GM18519 (cell line): ENCODE results near the gene NUP98.
"Not testable (repeated sequence)": the region's sequence is repeated elsewhere in the genome, so short reads cannot be mapped to it uniquely, and the experiment has no call there.

Experiments
- ATAC-seq: cut with Tn5 transposase; IDR thresholded peaks from one replicate; pipeline ENCODE4 v1.9.1; 2021; ENCODE audit warnings: mild to moderate bottlenecking, moderate library complexity; ENCODE audit not compliant: unreplicated experiment, low FRiP score

NUP98 gene

DNA sequence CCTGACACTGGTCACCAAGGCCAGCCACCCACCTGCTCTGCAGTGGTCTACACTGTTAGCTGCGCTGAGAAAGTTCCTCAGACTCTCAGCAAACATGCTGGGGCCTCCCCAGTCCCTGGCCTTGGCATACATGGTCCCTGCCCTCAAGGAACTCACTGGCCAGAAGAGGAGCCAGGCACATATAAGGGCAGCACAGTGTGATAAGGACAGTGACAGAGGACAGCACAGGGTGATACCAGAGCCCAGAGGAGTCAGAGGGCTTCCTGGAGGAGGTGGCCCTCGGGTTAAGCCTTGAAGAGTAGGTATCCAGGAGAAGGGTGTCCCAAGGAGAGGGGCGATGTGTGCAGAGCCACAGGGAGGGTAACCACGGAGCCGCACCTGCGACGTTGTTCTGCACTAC, 151.8 kb downstream of the NUP98 start:
- no peak for ATAC-seq

DNA sequence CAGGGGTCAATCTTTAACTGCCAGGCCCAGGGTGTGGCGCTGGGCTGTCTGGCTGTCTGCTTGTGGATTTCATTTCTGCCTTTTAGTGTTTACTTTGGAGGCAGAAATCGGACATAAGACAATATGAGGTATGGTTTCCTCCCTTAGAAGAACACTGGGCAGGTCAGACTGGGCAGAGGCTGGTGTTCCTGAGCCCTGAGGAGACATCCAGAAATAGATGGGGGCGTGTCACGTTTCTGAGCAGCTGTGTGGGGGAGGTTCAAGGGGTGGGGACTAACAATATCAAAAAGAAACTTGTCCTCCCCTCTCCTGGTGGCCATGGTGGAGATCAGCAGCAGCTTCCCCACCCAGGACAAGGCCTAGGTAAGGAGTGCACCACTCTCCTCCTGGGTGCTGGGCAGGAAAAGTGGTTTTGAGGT, 152.5 kb downstream of the NUP98 start, which contains the start of gene ART1:
Gene ART1 (plus strand): TSS at position 312 of the 419 bp plus-strand sequence. CDS start 14,086 bp downstream, outside the sequence.
- no peak for ATAC-seq

DNA sequence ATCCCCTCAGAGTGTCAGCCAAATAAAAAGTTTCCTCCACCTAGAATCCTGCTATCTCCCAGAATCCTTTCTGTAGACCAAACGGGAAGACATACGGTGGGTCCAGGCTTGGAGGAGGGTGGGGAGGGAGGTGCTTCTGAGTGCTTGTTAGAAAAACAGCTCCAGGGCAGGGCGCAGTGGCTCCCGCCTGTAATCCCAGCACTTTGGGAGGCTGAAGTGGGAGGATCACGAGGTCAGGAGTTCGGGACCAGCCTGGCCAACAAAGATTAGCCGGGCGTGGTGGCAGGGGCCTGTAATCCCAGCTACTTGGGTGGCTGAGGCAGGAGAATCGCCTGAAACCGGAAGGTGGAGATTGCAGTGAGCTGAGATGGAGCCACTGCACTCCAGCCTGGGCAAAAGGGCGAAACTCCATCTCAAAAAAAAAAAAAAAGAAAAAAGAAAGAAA, 154.2 kb downstream of the NUP98 start:
- not testable (repeated sequence) for ATAC-seq

DNA sequence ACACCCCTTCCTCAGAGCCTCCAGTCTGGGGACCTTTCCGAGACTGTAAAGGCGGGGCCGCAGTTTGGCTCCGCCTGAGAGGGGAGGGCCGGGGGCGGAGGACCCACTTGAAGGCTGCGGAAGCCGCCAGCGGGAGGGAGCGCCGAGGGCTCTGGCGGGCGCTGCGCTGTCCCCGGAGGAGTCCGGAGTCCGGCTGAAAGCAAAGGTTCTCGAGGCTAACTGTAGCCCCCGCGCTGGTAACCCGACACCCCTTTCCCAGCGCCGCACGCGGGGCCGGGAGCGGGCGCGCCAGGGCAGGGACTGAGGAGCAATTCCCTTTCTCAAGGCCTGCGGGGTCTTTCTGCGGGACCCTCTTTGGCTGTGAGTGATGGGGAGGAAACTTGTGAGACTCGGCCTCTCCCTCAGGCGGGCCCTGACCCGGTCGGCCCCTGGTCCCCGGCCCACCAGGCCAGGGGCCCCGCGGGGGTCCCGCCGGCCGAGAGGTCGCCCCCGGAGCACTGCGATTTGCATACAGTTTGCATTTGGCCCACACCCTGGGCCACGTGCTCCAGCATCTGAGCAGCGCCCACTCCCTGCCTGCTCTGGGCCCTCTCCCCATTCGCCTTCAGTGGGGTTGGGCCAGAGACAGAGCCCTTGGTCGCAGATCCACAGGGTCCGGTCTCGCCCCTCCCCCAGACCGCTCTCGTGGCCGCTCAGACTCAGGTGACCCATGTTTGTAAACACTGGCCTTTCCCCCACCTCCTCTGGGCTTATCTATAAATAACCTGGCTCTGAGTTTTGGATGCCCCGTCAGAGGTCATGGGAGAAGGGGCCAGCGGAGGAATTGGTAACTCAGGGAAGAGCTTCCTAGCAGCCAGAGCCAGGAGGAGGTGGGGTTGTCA, 155.0 kb downstream of the NUP98 start:
- ATAC-seq: no peak

DNA sequence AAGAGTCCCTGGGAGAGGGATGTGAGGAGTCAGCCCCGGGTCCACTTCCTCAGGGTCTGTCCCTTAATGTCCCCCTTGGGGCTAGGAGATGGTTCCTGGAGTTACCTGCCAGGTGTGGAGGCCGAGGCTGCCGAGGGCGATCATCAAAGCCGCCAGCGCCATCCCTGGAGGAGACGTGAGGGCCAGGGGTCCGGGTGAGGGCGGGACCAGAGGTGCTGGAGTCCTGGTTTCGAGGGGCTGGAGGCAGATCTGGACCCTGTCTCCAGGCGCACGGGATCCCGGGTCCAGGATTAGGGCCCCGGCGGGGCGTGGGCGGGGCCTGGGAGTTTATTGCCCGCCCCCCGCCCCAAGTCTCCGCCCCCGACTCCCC, 155.7 kb downstream of the NUP98 start, which contains the start of gene ART5:
Gene ART5 (minus strand): TSS at position 292 of the 370 bp plus-strand sequence. CDS start 130 bp downstream, at position 162.
- ATAC-seq: no peak

DNA sequence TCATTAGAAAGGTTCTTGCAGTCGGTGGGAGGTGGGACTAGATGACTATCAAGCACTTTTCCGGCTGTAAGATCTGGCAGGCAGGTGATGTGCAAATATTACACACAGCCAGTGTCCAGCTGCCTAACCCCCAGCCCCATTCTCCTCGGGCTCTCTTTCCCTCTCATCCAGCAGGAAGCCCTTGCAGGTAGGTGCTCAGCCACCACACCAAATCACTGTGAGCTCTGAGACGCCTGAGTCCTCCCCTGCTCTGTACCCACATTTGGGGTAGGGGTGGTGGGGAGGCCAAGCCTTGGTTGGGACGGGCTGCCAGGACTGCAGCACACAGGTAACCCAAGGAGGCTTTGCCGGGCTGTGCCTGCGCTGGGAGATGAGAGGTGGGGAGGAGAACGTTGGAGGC, 156.2 kb downstream of the NUP98 start:
- ATAC-seq: no peak

DNA sequence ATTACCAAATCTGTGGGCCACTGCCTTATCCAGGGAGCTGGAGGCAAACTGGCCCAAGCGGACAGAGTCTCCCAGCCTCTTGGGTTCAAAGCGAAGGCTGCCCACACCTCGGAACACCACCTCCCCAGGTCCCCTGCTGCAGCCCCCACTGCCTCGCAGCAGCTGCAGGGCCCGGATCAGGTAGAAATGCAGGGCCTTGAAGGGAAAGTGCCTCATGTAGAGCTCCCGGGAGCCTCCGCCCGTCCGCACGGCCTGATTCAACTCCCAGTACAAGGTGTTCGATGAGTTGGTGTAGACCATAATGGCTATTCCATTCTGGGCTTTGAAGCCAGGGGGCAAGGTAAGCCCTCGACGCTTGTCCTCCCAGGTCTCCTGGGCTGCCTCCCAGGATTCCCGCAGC, 157.5 kb downstream of the NUP98 start:
- ATAC-seq: no peak

DNA sequence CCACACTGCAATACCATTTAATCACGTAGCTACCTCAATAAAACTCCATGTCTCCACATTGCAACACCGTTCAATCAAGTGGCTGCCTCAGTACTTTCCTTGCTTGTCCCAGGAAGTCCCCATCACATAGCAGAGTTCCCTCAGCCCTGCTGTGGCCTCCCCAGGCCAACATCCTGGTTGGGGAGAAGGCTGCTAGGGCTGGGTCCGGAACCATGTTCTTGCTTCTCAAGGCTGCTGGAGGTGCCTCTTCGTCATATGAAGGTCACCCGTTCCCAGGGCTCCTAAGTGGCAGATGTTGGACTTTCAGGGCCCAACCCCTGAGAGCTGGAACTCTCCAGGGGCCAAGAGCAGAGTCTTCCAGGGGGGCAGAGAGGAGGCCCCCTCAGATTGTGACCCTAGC, 158.8 kb downstream of the NUP98 start:
- no peak for ATAC-seq

DNA sequence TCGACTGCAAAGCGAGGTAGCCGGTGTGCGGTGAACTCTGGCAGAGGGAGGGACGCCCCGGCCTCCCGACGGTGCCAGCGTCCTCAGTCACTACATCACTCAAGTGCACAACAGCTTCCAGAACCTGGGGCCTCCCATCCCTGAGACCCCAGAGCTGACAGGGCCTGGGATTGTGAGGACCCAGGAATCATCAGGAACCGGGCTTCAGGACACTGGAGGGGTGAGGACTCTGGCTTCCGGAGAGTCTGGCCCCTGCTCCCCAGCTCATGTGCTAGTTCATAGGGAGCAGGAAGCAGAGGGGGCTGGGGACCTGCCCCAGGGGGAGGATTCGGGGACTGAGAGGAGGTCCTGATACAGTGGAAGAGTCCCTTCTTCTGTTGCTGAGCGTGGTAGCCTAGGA, 160.2 kb downstream of the NUP98 start:
- ATAC-seq: no peak

DNA sequence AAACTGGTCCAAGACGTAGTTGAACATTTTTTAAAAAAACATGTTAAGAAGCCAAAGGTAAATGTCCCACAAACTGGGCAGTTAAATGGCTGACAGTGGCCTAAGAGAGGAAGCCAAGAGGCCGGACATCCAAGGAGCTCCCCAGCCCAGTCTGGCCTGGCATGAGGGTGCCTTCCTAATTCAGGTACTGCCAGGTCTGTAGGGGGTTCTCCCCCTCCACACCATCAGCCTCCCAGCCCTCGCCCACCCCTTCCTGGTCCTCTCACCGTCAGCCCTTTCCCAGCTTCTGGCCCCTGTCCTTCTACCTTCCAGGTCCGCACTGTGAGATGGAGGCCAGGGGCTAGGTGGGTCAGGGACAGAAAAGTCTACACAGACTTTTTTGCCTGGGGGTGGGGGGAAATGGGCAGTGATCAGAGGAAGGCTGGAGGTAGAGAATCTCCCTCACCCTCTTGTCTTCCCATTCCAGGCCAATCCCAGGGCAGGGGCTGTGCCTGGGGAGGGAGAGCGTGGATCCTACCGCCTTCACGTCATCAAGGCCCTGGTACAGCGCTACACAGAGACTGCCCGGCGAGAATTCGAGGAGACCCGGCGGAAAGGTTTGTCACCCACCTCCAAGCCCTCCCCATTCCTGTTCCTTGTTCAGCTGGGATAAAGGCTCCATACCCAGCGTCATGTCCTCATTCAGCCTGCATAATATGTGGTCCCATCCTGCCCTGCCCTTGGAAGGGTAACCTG, 161.5 kb downstream of the NUP98 start:
- no peak for ATAC-seq

DNA sequence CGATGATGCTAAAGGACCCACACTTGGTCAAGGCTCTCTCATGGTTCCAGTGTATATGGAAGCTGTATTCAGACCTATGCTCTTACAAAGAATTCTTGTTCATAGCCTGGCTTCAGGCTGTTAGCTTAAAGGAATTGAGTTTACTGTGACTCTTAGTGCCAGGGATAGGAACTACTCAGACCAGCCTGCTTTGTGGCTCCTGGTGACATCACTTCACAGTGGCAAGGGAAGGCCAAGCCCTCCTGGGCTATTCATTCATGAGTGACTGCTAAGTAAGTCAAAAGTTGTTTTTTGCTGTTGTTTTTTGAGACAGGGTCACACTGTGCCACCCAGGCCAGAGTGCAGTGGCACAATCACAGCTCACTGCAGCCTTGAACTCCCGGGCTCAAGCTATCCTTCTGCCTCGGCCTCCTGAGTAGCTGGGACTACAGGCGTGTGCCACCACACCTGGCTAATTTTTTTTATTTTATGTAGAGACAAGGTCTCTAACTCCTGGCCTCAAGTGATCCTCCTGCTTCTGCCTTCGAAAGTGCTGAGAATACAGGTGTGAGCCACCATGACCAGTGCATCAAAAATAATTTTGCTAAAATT, 165.2 kb downstream of the NUP98 start:
- ATAC-seq: no peak

DNA sequence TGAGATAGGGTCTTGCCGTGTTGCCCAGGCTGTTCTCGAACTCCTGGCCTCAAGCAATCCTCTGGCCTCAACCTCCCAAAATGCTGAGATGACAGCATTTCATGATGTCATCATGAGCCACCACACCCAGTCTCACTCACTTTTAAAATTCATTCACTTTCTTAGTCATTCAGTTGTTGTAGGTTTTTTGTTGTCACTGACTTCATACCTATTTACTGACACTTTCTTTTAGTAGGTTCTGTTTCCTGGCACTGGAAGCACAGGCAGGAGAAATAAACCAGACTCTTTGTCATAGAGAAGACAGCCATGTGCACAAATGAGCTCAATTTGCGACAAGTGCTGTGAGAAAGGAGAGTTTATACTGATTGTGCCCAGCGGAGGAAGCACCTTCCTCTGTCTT, 166.0 kb downstream of the NUP98 start:
- ATAC-seq: no peak

DNA sequence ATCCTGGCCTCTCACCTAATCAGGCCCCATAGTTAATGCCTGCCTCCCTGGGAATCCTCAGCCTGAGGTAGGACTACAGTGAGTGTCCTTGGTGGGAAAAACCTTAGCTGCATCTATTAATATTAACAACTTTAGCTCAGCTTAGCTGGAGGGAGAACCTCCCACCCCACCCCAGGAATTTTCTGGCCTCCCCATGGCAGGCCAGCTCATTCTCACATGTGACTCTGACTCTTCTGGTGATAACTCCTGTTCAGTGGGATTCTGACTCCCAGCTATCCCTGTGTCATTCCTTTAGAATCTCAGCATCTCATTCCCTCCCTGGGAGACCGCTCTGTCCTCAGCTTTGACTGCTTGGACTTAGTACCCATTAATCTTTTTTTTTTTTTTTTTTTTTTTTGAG, 170.1 kb downstream of the NUP98 start:
- no peak for ATAC-seq

DNA sequence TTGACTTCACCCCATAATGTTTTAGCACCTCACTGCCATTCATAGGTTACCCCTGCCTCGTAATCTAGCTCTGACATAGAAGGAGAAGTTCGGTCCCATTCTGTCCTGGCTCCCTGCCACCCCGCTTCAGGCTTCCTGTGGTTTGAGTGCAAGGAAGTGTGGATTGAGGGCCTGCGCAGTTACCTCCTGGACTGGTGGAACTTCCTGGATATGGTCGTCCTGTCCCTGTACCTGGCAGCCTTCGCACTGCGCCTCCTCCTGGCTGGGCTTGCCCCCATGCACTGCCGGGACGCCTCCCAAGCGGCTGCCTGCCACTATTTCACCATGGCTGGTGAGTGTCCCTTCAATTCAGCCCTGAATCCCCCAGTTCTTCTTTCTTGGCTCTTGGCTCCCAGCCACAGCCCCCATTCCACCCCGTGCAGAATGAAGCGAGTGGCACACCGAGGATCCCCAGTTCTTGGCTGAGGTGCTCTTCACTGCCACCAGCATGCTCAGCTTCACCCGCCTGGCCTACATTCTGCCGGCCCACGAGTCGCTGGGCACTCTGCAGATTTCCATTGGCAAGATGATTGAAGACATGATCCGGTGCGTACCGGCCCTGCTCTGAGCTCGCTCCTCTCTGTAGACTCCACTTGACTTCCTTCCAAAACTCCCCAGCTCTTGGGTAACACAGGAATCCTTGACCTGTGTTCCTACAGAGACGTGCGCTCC, 170.9 kb downstream of the NUP98 start:
- no peak for ATAC-seq
